GM19035 (cell line): ENCODE measurements around the gene PGLYRP4.

Source experiments
- ATAC-seq: cut with Tn5 transposase; IDR thresholded peaks from one replicate; pipeline ENCODE4 v1.9.1; 2021; ENCODE audit not compliant: unreplicated experiment

PGLYRP4 gene

DNA sequence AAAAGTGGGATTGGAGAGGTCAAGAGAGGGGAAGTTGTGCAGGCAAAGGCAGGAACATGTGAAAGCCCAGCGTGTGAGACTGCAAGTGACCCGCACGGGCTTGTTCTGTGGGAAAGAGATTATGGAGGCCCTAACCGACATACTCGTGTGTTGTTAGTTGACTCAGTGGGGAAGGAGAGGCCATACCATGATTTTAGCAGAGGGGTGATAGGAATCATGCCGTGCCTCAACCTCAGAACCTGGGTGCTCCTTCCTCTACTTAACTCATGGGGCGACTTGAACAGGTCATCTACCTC lies 55.2 kb downstream of the PGLYRP4 start:
- no peak for ATAC-seq

DNA sequence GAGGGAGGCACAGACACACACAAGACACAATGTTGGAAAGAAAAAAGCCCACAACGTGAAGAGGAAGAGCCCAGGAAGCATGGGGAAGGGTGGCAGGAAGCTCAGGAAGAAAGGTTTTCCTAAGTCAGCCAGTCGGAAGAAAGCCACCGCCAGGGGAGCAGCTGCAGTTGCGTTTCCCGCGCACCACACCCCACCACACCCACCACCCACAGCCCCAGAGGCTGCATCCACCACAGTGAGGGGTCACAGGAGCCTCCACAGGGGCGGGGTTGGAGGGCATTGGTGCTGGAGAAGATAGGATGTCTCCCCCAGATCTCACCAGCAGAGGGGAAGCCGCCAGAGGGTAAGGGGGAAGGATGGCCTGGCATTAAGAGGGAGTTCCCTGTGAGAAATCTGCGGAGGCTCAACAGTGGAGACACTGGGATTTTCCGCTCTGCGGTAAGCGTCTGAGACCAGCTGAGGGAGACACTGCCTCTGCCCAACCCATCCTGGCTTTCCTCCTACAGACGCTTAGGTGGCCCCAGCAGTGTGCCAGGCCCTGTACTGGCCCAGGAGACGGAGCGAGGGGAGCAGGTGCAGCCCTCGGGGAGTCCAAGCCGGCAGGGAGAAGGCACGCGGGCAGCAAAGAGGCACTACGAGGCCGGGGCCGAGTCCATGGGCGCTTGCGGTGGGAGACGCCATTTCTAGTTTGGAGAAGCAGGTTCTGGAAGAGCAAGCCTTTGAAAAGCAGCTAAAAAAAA lies 55.7 kb downstream of the PGLYRP4 start:
- no peak for ATAC-seq

DNA sequence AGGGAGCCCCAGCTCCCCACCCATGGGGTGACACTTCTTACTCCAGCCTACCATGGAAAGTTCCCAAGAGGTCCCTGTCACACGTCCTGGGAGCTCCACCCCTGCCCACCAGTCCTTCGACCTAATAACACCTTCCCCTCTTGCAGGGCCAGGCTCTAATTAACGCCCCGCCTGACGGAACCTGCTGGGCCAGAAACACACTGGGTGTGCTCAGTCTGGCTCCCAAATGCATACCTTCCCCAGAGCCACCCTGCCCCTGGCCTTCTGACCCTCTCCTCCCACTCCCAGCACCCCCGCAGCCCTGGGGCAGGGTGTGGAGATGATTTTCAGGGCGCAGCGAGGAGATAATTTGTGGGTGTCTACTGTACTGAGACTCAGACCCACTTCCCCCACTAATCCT lies 56.5 kb downstream of the PGLYRP4 start:
- no peak for ATAC-seq

DNA sequence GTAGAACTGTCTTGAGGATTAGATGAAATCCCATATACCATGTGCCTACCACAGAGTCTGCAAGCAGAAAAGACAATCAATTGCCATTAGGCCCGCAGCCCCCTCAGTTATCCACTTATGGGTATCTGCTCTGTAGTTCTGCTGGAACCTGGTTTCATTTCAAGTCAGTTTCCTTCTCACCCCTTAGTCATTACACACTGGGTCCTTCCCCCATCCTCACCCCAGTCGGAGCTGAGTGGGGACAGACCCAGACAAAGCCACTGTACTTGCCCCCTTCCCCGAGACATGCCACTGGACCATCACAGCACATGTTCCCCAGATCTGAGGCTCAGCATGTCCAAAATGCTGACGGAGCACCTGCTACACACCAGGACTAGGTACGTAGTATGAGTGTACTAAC lies 57.1 kb downstream of the PGLYRP4 start:
- ATAC-seq, result no peak

DNA sequence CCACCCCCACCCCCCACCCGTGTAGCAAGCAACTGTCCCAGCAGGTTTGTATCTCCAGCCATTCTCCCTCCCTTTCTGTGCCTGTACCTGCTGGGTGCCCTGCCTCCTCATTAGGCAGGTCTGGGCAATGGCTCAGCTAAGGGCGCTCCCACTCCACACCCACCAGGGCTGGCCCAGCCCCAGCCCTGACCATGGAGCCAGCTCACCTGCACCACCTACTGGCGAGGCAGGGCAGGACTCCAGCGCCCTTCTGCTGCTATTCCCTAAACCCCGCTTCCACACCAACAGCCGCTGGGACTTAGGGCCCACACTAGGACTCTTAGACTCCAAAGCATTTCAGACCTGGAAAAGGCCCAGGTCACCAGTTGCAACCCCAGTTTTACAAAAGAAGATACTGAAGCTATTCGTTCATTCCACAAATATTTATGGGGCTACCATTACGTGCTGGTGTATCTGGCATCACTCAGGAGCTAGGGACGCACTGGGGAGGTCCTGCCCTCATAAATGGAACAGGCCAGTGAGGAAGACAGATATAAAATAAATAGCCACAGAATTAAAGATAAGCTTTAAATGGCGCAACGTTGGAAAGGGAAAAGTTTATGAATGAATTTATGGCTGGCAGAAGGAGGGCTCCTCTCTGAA lies 59.9 kb downstream of the PGLYRP4 start:
- no peak for ATAC-seq
